Endothelial cell of umbilical vein (primary cell): ENCODE results near the gene SCAMP2.

Experiments used
- CTCF ChIP-seq, 2 donors: IDR thresholded peaks; 1 replicate in 1 of 2; 2 replicates in 1 of 2; pipeline ENCODE4 v1.5.1; 2011; ENCODE audit warnings: low read length in 2 of 2, mild to moderate bottlenecking in 2 of 2, moderate library complexity in 2 of 2, control low read depth in 1 of 2, inconsistent platforms in 1 of 2, low read depth in 1 of 2; ENCODE audit not compliant: insufficient read depth in 1 of 2; ENCODE audit errors: extremely low read depth in 1 of 2
- EZH2 ChIP-seq: IDR thresholded peaks from 2 replicates; pipeline ENCODE4 v1.6.1; 2012; ENCODE audit warnings: borderline replicate concordance, low read depth, mild to moderate bottlenecking, moderate library complexity, low read length, inconsistent platforms; ENCODE audit not compliant: severe bottlenecking

GRCh38 chr15:74826921-74827320, 46.2 kb downstream of the SCAMP2 start:
- no peak for TF ChIP-seq CTCF (IDR thresholded peaks at IDR 0.05; ENCODE audit: extremely low read depth in 1 of 2, insufficient read depth in 1 of 2, low read depth in 1 of 2, low read length in 2 of 2)
- TF ChIP-seq EZH2, result no peak
